Hepatocyte (in vitro differentiated cells): ENCODE results near the gene CALHM1.

Experiments used
- EZH2 ChIP-seq: fragments of 200-600 bp; sonication (generic); IDR thresholded peaks from 2 replicates; pipeline ENCODE4 v1.6.1; 2016; ENCODE audit warnings: antibody characterized with exemption, mild to moderate bottlenecking, borderline replicate concordance
- EZH2phosphoT487 ChIP-seq: fragments of 200-600 bp; sonication (generic); IDR thresholded peaks from one replicate; pipeline ENCODE4 v1.6.1; 2018; ENCODE audit warnings: antibody characterized with exemption, mild to moderate bottlenecking, low read depth, moderate library complexity; ENCODE audit not compliant: unreplicated experiment, severe bottlenecking
- TF ChIP-seq, protein P1 (sequence below): fragments of 200-600 bp; sonication (generic); IDR thresholded peaks from 2 replicates; pipeline ENCODE4 v1.5.1; 2016; ENCODE audit warnings: antibody characterized with exemption, mild to moderate bottlenecking; ENCODE audit not compliant: poor library complexity

DNA sequence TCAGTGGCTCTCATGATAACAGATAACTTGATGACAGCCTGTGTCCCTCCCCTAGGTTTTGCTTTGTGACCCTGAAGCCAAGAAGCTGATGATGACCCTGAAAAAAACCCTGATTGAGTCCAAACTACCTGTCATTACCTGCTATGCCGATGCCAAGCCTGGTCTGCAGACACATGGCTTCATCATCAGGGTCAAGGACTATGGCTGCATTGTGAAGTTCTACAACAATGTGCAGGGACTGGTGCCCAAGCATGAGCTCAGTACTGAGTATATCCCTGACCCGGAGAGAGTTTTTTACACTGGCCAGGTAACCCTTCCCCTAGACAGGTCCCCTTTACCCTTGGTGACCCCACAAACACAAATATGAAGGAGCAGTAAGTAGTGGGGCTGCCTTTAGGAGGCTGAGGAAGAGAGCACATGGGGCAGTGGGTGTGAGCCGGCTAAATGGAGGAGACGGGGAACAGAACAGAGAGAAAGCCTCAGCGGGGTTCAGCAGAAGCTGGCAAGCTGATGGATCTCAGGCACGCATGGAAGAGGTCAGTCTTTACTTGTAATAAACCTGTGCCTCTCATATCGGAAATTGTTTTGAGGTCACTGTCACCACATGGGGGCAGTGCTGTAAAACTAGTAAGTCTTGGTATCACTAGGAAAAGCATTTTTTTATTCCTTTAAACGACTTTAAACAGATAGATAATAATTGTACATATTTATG, 42.1 kb downstream of the CALHM1 start:
- TF ChIP-seq, protein P1, sequence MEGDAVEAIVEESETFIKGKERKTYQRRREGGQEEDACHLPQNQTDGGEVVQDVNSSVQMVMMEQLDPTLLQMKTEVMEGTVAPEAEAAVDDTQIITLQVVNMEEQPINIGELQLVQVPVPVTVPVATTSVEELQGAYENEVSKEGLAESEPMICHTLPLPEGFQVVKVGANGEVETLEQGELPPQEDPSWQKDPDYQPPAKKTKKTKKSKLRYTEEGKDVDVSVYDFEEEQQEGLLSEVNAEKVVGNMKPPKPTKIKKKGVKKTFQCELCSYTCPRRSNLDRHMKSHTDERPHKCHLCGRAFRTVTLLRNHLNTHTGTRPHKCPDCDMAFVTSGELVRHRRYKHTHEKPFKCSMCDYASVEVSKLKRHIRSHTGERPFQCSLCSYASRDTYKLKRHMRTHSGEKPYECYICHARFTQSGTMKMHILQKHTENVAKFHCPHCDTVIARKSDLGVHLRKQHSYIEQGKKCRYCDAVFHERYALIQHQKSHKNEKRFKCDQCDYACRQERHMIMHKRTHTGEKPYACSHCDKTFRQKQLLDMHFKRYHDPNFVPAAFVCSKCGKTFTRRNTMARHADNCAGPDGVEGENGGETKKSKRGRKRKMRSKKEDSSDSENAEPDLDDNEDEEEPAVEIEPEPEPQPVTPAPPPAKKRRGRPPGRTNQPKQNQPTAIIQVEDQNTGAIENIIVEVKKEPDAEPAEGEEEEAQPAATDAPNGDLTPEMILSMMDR: peak; percentile 65
- TF ChIP-seq EZH2 (no peak), EZH2phosphoT487 (no peak)
